HG03439 (cell line): ENCODE results near the gene TPSAB1.

Source experiments
- ATAC-seq: cut with Tn5 transposase; IDR thresholded peaks from one replicate; pipeline ENCODE4 v1.9.1; 2021; ENCODE audit warnings: mild to moderate bottlenecking, moderate library complexity; ENCODE audit not compliant: unreplicated experiment

TPSAB1 gene

GRCh38 chr16:1281517-1281916, 41.0 kb downstream of the TPSAB1 start:
- ATAC-seq: no peak

GRCh38 chr16:1282324-1282973, 41.9 kb downstream of the TPSAB1 start:
- ATAC-seq: no peak

- no peak for ATAC-seq
These were observed 42.8 kb downstream of the TPSAB1 start for GRCh38 chr16:1283296-1283695.

DNA sequence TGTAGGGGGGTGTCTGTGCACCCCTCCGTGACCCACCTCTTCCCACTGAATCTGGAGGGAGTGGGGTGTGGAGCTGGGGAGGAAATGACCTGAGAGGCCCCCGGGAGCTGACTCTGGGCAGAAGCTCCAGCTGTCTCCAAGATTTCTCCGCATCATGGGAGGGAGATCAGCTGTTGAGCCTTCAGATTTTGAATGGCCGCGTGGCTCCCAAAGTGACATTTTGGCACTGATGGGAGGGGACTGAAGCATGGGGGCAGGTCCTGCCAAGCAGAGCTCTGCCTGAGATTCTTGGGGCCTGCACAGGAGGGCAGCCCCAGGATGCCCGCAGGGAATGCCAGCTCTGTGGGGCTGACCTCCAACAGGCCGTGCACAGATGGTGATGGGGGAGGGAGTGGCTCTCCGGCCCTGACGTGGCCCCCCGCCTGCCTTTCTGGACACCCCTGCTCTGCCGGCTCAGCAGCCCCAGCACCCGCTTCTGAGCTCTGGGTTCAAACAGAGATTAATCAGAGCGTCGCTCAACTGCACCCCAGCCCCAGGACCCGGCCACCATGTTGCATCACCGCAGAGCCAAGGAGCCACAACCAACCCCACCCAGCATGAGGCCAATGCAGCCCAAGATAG, 43.6 kb downstream of the TPSAB1 start:
- no peak for ATAC-seq

GRCh38 chr16:1285669-1286512, 45.4 kb downstream of the TPSAB1 start:
- ATAC-seq: no peak

- no peak for ATAC-seq
These were observed 46.1 kb downstream of the TPSAB1 start for GRCh38 chr16:1286513-1287094.

- ATAC-seq: no peak
These were observed 47.6 kb downstream of the TPSAB1 start for GRCh38 chr16:1287982-1288670.

DNA sequence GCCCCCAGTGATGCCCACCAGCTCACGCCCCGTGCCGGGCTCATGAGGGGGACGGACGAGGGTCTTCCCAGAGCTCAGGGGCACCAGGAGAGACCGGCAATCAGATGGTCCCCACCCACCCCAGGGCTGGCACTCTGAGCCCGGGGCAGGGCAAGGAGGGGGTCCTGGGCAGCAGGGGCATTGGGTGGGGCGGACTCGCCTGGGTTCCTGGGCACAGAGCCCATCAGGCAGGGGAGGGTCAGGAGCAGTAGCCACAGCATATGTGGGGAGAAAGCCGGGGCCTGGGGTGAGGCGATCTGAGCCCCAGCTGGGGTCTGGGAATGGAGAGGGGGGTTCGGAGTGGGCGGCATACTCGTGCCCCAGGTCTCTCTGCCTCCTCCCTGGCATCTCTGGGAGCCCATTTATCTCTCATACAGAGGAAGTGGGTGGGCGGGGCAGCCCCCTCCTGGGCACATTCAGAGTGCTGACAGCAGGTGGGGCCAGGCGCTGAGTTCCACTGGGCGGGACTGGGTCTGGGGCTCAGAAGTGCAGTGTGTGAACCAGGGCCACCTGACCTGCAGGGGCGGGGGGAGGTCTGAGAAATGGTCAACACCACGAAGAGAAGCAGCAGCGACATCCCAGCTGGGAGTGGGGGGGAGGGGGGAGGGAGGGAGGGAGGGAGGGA, 48.4 kb downstream of the TPSAB1 start:
- ATAC-seq: no peak

DNA sequence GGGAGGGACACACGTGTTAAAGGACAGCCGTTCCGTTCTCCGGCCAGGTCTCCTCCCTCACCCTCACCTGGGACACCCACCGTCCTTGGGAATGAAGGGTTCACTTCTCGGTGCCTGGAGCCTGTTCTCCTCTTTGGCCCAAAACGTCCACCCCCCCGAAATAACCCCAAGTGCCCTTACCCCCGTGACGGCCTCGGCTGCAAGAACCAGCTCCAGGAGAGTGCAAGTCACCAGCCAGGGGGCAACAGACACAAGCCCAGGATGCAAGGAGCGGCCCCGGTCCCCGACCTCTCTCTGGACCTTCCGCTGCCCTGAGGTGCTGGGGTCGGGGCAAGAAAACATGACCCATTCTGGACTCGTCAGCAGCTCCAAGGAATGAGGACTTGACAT, 49.0 kb downstream of the TPSAB1 start:
- ATAC-seq: no peak

GRCh38 chr16:1290063-1290501, 49.6 kb downstream of the TPSAB1 start:
- ATAC-seq: no peak

- ATAC-seq: no peak
These were observed 50.5 kb downstream of the TPSAB1 start for GRCh38 chr16:1290860-1291575.

DNA sequence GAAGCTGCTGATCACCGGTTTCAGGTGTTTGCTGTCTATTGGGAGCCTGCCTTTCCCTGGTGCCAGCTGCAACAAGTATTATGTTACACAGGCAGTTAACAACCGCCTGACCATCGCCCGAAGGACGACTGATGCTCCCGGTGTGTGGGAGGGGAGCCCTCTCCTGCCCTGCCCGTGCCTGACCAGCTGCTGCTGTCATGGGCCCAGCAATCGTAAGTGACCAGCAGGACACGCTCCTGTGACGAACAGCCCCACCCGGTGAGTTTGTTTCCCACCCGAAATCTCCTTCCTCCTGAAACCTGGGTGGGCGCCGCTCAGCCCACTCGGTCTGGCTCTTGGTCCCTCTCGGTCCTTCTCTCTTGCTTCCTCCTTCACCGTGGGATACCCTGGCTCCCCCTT, 51.1 kb downstream of the TPSAB1 start:
- no peak for ATAC-seq
